GM23248 (cell line): ENCODE data around the gene ZC3H12C.

Source experiments
- EZH2 ChIP-seq: fragments of 200-600 bp; sonication (generic); IDR thresholded peaks from 2 replicates; pipeline ENCODE4 v1.6.1; 2018; ENCODE audit warnings: antibody characterized with exemption, mild to moderate bottlenecking; ENCODE audit not compliant: insufficient read depth, poor library complexity, severe bottlenecking
- EZH2phosphoT487 ChIP-seq: fragments of 200-600 bp; sonication (generic); IDR thresholded peaks from 2 replicates; pipeline ENCODE4 v1.6.1; 2018; ENCODE audit warnings: antibody characterized with exemption, moderate library complexity, mild to moderate bottlenecking, low read depth; ENCODE audit not compliant: insufficient read depth

- TF ChIP-seq EZH2phosphoT487 (no peak), EZH2 (no peak)
Observed at GRCh38 chr11:110113973-110114372, 20.8 kb downstream of the ZC3H12C start.
